Left hindlimb (tissue), 1 donor: Measurements from ENCODE around the gene PLBD2.
A peak's percentile ranks its signal among the peaks of the same experiment; 100 is the strongest.

Source experiments
- DNase-seq: peaks from one replicate; pipeline ENCODE4 v3.0.0-alpha.2; 2018

Gene PLBD2, protein sequence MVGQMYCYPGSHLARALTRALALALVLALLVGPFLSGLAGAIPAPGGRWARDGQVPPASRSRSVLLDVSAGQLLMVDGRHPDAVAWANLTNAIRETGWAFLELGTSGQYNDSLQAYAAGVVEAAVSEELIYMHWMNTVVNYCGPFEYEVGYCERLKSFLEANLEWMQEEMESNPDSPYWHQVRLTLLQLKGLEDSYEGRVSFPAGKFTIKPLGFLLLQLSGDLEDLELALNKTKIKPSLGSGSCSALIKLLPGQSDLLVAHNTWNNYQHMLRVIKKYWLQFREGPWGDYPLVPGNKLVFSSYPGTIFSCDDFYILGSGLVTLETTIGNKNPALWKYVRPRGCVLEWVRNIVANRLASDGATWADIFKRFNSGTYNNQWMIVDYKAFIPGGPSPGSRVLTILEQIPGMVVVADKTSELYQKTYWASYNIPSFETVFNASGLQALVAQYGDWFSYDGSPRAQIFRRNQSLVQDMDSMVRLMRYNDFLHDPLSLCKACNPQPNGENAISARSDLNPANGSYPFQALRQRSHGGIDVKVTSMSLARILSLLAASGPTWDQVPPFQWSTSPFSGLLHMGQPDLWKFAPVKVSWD

DNA sequence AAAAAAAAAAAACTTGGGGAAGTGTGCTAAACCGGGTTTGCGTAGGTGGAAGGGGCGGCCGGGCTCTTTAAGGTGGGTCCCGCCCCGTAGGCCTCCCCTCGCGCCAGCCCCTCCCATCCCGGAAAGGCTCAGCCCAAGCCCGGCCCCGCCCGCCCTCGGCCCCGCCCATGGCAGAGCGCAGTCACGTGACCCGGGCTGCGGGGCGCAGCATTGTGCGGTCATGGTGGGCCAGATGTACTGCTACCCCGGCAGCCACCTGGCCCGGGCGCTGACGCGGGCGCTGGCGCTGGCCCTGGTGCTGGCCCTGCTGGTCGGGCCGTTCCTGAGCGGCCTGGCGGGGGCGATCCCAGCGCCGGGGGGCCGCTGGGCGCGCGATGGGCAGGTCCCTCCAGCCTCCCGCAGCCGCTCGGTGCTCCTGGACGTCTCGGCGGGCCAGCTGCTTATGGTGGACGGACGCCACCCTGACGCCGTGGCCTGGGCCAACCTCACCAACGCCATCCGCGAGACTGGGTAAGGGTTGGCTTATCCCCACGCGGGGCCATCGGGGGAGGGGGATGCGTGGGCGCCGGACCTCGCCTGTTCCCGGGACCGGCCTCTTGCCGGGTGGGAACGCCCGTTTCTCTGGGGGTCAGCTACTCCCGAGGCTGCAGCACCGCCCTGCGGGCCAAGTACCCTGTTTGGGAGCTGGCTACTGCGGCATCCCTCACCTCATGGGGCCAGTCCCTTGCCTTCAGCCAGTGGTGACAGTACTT, at the start of gene PLBD2:
Gene PLBD2, plus strand, starts transcription at position 207 of the 752 bp plus-strand sequence. Its CDS starts 14 bp downstream, at position 221.
- DNase-seq: peak; percentile 95

DNA sequence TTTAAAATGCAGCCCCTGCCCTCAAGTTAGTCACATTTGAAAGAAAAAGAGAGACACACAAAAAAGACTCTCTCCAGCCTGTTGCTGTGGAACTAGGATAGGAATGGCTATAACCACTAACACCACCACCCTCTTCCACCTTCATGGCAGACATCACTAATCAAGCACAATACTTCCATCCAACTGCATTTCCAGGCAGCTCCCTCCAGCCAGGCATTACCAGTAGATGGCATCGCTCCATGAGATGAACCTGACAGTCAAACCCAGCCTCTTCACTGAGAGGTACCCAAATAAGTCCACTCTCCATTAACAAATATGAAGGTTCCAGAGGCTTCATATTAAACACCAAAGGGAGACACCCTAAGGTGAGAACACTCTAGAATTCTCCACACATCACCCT, 47.9 kb upstream of the PLBD2 start:
- no peak for DNase-seq

DNA sequence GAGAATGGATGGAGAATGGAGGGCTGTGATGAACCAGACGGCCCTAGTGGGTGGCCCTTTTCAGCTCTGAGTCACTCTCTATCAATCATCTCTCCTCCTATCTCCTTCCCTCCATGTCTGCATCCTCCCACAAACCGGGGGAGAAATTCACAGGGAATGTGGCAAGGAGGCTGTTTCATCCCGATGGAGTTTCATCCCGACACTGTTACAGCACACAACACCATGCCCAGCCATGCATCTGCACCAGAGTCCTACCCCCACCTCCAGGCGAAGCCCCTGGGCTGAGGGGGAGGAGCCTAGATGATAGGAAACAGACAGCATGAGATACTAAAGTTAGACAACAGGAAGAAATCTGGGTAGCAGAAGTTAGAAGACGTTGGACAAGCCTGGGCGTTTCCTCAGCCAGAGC, 44.3 kb upstream of the PLBD2 start:
- no peak for DNase-seq

DNA sequence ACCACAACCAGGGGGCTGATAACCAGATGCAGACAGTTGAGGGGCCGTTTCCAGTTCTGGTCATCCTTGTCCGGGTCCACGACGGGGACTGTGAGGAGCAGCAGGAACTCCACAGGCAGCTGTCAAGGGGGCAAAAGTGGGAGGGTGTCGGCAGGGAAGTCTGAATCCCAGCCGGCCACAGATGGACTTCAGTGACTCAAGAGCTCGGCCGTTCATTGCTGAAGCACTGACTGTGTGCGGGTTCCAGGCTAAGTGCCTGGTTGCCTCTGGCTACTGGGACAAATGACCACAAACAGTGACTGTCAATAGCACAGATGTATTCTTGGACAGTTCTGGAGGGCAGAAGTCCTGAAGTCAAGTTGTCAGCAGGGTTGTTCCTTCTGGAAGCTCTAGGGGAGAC, 43.0 kb upstream of the PLBD2 start:
- DNase-seq: no peak

DNA sequence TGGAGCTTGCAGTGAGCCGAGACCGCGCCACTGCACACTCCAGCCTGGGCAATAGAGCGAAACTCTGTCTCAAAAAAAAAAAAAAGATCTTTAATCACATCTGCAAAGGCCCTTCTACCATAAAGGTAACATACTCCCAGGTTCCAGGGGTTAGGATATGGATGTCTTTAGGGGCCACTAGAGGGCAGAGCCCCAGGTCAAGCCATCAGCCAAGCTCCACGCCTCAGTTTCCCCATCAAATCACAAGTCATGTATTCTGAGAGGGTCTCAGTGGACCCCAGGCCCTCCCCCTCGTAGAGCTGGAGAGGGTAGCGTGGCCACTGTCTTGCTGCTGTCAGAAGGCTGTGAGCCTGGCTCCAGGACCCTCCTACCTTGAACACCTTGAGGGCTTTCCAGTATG, 42.2 kb upstream of the PLBD2 start:
- DNase-seq: no peak

DNA sequence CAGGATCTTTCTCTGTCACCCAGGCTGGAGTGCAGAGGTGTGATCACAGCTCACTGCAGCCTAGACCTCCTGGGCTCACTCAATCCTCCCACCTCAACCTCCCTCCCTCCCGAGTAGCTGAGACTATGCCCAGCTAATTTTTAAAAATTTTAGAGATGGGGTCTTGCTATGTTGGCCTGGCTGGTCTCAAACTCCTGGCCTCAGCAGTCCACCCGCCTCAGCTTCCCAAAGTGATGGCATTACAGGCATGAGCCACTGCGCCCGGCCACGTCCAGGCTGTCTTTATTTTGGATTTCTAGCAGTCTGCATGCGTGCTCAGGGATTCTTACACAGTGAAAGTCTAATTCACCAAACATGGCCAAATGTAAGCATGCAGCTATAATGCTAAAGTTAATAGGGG, 41.3 kb upstream of the PLBD2 start:
- no peak for DNase-seq

DNA sequence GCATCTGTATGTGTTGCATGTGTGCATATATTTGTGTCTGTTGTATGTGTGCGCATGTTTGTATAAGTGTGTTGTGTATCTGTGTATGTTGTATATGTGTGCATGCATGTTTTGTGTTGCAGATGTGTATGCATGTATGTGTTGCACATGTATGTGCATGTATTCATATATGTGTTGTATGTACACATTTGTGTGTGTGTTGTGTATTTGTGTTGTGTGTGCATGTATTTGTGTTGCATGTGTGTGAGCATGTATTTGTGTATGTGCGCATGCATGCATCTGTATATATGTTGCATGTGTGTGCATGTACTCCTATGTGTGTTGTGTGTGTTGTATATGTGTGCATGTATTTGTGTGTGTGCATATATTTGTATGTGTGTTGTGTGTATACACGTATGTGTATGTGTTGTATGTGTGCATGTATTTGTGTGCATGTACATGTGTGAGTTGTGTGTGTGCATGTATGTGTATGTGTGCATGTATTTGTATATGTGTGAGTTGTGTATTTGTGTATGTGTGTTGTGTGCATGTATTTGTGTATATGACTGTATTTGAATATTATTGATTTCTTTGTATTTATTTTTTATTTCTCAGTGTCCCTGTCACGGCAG, 40.2 kb upstream of the PLBD2 start:
- DNase-seq: no peak

DNA sequence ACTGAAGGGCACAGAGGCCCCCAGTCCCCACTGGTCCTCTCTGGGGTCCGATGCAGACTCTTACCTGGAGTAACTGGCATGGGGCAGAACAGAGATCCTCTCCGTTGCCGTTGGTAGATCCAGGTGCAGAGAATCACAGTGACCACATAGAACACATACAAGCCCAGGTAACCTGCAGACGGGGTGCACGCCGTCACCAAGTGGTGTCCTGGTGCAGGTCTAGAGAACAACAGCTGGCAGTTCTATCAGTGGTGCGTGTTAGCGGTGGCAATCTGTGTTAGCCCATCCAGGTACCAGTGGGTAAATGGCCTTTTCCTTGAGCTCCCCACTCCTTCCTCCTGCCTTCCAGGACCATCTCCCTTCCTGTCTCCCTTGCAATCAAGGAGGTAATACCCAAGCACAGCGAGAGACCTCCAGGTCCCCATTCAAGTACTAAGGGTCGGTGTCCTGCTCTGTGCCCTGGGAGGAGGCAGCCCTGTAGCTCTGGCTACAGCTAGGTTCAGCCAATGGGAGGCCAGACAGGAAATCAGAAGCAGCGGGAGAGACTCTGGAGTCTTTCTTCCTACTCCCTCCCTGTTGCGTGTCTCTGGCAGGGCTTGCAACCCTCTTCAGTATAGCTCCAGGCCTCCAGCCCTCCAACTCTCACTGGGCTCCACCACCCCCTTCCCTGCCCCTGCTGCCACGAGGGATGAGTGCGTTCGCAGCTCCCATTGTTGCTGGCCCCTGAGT, 39.3 kb upstream of the PLBD2 start:
- no peak for DNase-seq

DNA sequence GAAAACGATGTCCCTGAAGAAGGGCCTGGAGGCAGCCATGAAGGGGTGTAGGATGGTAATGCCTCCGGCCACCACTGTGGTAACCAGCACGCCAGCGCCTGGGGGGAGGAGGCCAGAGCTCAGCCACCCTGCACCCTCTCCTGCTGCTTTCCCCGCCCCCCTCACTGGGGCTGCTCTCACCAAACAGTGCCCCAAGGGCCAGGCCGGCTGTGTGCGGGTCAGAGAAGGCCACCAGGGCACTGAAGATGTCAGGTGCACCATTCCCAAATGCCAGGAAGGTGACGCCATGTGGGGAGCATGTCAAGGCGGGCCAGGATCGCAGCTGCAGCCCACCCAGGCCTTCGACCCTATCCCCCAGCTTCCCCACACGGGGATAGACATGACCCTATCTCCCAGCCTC, 38.0 kb upstream of the PLBD2 start:
- DNase-seq: no peak

DNA sequence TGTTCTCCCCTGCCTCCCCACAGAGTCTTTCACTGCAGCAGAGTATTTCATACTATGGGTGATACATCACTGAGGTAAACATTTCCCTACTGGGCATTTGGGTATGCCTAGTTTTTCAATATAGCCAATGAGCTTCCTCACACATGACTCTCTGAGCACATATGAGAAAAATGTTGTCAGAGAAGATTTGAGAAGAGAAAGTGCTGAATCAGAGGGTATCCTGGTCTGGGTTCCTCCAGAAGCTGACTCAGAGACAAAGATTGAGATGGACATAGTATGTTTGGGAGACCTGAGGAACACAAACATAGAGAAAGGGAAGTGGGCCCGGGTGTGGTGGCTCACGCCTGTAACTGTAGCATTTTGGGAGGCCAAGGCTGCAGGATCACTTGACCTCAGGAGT, 36.0 kb upstream of the PLBD2 start:
- DNase-seq: no peak

DNA sequence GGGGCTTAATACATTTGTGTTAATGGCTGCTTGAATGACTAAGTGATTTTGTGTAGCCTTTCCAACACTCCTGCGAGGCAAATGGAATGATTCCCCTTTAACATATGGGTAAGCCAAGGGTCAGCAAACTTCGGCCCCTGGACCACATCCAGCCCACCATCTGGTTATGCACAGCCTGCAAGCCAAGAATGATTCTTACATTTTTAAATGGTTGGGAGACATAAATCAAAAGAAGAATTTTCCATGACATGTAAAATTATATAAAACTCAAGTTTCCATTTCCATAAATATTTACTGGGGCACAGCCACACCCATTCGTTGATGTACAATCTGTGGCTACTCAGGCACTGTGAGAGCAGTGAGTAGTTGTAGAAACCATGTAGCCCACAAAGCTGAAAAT, 32.5 kb upstream of the PLBD2 start:
- DNase-seq: peak; percentile 72

DNA sequence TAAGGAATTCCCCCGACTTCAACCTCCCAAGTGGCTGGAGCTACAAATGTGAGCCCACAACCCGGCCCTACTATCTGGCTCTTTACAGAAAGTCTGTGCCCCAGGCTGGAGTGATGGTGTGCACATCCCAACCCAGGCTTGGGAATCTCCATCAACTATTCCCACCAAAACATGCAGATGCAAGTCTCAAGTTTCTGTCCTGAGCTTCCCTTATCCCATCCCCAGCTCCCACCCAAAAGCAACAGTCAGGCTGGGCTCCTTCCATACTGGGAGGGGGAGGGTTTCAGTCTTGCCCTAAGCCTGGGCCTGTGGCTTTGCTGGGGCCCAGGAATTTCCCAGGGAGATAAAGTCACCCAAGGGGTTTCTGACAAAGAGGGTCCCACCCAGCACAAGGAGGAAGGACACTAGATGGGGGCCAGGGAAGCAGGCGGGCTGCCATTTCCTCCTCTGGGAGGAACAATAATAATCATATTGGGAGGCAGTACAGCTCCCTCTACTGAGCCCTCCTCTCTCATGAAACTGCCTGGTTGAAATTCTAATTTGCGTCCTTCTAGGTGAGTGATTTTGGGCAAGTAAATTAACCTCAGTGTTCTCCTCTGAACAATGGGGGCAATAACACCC, 31.5 kb upstream of the PLBD2 start:
- no peak for DNase-seq

DNA sequence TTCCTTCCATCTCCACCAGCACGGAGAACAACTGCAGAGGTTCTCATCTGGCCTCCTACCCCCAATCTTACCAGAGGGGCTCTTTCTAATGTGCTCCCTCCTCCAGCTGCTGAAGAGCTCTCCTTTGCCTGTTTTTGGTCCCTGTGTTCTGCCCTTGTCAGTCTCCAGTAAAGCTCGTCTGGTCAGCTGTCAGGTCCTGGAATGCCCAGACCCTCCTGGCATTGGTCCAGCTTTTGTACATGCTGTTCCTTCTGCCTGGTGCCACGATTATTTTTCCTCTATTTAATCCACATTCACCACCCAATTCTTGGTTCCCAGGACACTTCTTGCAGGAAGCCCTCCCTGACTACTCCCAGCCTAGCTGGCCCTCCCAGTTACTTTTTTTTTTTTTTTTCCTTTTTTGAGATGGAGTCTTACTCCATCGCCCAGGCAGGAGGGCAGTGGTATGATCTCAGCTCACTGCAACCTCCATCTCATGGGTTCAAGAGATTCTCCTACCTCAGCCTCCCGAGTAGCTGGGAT, 30.0 kb upstream of the PLBD2 start:
- DNase-seq: no peak

DNA sequence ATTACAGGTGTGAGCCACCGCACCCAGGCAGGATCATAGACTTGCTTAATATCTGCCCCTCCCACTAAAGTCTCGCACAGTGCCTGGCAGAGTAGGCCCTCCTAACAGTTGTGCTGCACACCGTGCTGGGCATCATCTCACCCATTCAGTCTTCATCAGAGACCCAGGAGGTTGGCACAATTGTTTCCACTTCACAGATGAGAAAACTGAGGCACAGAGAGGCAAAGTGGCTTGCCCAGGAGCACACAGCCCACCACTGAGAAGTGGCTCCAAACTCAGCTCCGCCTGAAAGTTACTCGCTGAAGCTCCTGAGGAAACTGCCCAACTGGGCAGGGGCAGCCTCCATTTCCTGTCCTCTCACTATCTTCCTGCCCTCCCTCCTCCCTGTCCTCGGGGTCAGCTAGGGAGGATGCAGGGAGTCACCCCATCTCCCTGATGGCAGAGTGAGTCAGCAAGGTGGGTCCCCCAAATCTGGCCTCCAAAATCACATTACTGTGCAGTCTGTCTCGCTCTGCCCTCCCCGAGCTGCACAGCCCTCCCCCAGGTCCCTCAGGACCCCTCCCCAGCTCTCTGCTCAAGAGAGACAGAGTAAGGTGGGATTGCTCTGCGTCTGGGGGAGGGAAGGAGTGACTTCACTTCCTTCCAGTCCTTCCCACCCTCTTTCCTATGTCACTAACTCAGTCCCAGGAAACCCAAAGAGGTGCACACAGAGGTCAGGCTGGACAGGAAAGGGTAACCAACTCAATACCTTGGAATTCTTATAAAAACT, 29.2 kb upstream of the PLBD2 start:
- no peak for DNase-seq

DNA sequence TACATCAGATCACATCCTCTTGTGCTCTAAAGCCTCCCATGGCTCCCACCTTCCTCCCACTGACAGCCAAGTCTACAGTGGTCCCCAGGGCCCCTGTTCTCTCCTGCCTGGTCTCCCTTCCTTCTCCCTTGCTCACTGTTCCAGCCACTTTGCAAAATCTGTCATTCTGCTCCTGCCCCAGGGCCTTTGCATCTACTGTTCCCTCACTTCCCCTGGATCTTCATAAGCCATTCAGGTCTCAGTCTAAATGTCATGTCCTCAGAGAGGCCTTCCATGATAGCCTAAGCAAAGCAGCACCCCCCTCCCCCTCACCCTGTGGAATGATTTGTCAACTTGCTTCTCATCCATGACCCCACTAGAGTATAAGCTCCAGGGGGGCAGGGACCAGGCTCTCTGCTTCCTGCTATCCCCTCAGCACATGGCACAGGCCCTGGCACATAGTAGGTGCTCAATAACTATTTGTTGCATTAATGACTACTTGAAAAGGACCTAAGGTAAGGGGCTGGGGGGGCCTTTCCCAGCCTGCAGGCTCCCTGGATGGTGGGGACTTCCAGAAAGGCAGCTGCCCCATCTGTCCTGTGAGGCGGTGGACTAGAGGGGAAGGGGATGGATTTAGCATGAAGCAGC, 28.5 kb upstream of the PLBD2 start:
- DNase-seq: no peak

DNA sequence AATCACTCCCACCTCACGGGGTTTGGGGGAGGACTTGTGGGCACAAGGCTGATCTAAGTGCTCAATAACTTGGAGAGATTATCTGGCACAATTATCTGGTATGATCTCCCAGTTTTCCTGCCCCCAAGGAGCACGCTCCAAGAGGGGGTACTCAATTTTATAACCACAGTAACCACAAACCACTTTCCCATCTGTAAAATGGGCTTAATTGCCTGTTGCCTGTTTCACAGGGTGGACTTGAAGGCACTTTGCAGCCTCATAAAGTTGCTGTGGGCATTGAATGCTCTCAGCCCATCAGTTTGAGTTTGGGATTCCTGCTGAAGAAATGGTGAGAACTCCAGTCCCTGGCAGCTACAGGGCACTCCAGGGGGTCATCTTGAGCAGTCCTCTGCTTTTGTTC, 27.9 kb upstream of the PLBD2 start:
- no peak for DNase-seq

DNA sequence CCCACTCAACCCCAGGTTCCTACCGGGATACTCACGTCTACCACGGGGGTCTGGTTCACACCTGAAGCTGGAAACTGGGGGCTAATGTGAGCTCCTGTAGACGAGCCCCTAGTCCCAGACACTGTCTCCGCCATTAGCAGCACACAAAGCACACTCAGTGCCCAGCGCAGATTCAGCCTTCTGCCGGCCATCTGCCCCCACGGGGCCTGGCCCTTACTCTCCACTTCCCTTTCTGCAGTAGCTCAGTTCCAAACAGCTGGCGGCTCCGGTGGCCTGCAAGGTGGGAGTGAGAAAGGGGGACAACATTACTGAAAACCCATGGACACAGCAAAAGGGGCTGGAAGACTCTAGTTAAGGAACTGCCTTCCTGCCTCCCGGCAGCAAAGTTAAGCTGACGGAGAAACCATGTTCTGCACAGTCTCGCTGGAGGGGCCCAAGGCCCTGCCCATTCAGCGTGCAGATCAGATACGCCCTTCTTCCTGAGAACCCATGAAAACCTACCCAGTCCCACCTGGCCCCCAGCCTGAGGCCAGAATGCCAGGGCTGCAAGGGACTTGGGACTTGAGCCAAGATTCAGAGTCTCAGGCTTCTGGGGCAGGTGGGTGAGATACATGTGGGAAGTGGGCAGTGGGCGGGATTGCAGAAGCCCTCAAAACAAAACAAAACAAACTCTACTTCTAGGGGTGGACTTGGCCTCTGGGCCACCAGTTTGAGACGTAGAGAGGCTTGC, 25.5 kb upstream of the PLBD2 start:
- DNase-seq: no peak

DNA sequence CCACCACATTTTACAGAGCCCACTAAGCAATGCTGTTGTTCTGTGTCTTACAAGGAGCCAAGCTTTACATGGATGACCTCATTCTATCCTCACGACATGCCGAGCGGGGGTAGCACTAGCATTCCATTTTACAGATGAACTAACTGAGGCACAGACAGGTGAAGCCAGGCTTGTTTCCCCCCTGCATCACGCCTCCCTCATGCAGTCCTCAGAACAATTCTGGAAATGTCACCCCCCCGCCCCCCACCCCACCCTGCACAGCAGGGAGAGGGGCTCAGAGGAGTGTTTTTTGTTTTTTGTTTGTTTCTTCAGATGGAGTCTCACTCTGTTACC, 25.0 kb upstream of the PLBD2 start:
- DNase-seq: no peak

DNA sequence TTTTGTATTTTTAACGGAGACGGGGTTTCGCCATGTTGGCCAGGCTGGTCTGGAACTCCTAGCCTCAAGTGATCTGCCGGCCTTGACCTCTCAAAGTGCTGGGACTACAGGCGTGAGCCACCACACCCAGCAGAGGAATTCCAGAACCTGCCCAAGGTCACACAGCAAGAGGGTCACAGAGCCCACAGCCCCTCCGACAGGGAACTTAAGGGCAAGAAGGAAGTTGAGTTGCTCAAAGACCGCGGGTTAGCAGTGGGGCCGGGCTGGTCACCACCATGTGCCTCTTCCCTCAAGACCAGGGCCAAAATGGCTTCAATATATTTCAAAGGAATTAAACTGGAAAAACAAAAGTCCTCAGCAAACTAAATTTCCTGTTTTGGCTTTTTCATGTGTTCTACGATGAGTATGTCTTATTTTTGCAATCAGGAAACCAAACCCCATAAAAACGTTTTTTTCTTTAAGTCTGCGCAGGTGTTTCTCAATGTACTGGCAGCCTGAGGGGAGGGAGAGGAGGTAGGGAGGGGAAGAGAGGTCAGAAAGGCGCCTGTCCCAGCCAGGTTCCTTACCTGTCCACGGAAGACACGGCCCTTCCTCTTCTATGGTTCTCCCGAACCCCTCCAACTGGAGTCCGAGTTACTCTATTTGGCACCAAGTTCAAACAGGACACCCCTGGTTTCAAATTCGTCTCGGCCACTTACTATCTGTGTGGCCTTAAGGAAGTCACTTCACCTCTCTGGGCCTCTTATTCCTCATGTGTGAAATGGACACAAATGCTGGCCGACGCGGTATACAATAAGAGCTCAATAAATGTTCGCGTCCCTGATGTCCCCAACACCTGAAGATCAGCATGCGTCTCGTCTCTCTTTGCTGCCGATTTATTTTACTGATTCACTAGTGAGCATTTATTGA, 24.3 kb upstream of the PLBD2 start:
- DNase-seq: no peak
